ENCODE data around the gene UGT1A8. TPM values are rescaled to one million over a fixed set of nuclear protein-coding genes. Genes with fewer than 3 reads are reported as not detected.
A peak's percentile ranks its signal among the peaks of the same experiment; 100 is the strongest.

Gene UGT1A8
- polyA plus RNA-seq, 2 of the 4 experiments (the other 2 are of a cell fraction) = 0.22 TPM; not detected in 1

DNA sequence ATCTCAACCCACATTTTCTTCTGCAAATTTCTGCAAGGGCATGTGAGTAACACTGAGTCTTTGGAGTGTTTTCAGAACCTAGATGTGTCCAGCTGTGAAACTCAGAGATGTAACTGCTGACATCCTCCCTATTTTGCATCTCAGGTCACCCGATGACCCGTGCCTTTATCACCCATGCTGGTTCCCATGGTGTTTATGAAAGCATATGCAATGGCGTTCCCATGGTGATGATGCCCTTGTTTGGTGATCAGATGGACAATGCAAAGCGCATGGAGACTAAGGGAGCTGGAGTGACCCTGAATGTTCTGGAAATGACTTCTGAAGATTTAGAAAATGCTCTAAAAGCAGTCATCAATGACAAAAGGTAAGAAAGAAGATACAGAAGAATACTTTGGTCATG, 150.6 kb downstream of the UGT1A8 start:
- Histone ChIP-seq H3K4me2 (no peak overlapping the region), H3K9me3 (no peaks in the 10 kb centered on the region), H3K4me1 (peaks cover 33% of the 10 kb centered on the region), H3K4me3 (no peak overlapping the region), H3K27ac (peak overlapping the region in 1 of 2 experiments; percentile 55; a peak in 3 of 6 replicates)
- 94% methylated on average over 4 of the region's 4 CpGs for WGBS (ENCODE audit: missing lambda C conversion rate)
- ATAC-seq = no peak
- POLR2A ChIA-PET = no interaction called here
- CTCF ChIA-PET = interaction anchor here (0.8 kb wide), 1 partner anchor 11 kb away, joined by 3 read pairs; no protein-coding TSS in a partner anchor
- FAIRE-seq = no peak
- no peak for DNase-seq (ENCODE audit: low read depth in 1 of 2, low spot score in 1 of 2)
- TF ChIP-seq, protein P1, sequence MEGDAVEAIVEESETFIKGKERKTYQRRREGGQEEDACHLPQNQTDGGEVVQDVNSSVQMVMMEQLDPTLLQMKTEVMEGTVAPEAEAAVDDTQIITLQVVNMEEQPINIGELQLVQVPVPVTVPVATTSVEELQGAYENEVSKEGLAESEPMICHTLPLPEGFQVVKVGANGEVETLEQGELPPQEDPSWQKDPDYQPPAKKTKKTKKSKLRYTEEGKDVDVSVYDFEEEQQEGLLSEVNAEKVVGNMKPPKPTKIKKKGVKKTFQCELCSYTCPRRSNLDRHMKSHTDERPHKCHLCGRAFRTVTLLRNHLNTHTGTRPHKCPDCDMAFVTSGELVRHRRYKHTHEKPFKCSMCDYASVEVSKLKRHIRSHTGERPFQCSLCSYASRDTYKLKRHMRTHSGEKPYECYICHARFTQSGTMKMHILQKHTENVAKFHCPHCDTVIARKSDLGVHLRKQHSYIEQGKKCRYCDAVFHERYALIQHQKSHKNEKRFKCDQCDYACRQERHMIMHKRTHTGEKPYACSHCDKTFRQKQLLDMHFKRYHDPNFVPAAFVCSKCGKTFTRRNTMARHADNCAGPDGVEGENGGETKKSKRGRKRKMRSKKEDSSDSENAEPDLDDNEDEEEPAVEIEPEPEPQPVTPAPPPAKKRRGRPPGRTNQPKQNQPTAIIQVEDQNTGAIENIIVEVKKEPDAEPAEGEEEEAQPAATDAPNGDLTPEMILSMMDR (IDR thresholded peaks at IDR 0.05) = no peak
- TF ChIP-seq NPAS2 (CRISPR knock-in tag; IDR thresholded peaks at IDR 0.05; ENCODE audit: borderline replicate concordance) (no peak), ZC3H11A (IDR thresholded peaks at IDR 0.05) (no peak), MAFK (IDR thresholded peaks at IDR 0.05; ENCODE audit: partially characterized antibody) (no peak), JUNB (IDR thresholded peaks at IDR 0.05) (no peak), KDM1A (IDR thresholded peaks at IDR 0.05; ENCODE audit: low read depth) (no peak)
- TF ChIP-seq, protein P2, sequence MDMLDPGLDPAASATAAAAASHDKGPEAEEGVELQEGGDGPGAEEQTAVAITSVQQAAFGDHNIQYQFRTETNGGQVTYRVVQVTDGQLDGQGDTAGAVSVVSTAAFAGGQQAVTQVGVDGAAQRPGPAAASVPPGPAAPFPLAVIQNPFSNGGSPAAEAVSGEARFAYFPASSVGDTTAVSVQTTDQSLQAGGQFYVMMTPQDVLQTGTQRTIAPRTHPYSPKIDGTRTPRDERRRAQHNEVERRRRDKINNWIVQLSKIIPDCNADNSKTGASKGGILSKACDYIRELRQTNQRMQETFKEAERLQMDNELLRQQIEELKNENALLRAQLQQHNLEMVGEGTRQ (IDR thresholded peaks at IDR 0.05) = no peak
- TF ChIP-seq, protein P3, sequence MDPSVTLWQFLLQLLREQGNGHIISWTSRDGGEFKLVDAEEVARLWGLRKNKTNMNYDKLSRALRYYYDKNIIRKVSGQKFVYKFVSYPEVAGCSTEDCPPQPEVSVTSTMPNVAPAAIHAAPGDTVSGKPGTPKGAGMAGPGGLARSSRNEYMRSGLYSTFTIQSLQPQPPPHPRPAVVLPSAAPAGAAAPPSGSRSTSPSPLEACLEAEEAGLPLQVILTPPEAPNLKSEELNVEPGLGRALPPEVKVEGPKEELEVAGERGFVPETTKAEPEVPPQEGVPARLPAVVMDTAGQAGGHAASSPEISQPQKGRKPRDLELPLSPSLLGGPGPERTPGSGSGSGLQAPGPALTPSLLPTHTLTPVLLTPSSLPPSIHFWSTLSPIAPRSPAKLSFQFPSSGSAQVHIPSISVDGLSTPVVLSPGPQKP (IDR thresholded peaks at IDR 0.05; ENCODE audit: low read depth, low read length) = no peak
- TF ChIP-seq, protein P4, sequence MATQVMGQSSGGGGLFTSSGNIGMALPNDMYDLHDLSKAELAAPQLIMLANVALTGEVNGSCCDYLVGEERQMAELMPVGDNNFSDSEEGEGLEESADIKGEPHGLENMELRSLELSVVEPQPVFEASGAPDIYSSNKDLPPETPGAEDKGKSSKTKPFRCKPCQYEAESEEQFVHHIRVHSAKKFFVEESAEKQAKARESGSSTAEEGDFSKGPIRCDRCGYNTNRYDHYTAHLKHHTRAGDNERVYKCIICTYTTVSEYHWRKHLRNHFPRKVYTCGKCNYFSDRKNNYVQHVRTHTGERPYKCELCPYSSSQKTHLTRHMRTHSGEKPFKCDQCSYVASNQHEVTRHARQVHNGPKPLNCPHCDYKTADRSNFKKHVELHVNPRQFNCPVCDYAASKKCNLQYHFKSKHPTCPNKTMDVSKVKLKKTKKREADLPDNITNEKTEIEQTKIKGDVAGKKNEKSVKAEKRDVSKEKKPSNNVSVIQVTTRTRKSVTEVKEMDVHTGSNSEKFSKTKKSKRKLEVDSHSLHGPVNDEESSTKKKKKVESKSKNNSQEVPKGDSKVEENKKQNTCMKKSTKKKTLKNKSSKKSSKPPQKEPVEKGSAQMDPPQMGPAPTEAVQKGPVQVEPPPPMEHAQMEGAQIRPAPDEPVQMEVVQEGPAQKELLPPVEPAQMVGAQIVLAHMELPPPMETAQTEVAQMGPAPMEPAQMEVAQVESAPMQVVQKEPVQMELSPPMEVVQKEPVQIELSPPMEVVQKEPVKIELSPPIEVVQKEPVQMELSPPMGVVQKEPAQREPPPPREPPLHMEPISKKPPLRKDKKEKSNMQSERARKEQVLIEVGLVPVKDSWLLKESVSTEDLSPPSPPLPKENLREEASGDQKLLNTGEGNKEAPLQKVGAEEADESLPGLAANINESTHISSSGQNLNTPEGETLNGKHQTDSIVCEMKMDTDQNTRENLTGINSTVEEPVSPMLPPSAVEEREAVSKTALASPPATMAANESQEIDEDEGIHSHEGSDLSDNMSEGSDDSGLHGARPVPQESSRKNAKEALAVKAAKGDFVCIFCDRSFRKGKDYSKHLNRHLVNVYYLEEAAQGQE (IDR thresholded peaks at IDR 0.05) = no peak
- TF ChIP-seq, protein P5, sequence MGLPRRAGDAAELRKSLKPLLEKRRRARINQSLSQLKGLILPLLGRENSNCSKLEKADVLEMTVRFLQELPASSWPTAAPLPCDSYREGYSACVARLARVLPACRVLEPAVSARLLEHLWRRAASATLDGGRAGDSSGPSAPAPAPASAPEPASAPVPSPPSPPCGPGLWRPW (IDR thresholded peaks at IDR 0.05) = no peak

DNA sequence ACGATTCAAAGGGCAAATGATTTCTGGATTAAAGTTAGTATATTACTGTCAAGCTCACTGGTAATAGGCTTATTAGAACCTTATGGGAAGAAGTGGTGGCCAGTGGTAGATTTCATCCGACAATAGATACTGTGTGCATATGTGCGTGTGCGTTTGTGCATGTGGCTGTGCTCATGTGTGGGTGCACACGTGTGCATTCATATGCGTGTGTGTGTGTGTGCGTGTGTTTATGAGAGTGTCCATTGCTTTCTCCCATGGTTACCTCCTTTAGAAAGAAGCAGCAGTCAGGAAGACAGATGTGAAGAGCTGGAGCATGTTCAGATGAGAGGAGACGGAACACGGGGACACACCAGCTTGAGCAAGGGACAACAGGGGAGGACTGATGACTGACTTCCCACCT, 151.8 kb downstream of the UGT1A8 start:
- ATAC-seq (no peak), FAIRE-seq (no peak), DNase-seq (ENCODE audit: low read depth in 1 of 2, low spot score in 1 of 2) (no peak)
- no peak overlapping the region for H3K4me3 ChIP-seq
- WGBS (ENCODE audit: missing lambda C conversion rate) = 84% methylated on average over 9 of the region's 9 CpGs
- peaks cover 21% of the 10 kb centered on the region for H3K4me1 ChIP-seq
- H3K27ac ChIP-seq = peak overlapping the region in 1 of 2 experiments; percentile 54; a peak in 2 of 6 replicates
- no peaks in the 10 kb centered on the region for H3K9me3 ChIP-seq
- TF ChIP-seq HEYL (CRISPR knock-in tag; IDR thresholded peaks at IDR 0.05) (no peak), JUNB (IDR thresholded peaks at IDR 0.05) (no peak), HOXB5 (CRISPR knock-in tag; IDR thresholded peaks at IDR 0.05) (no peak), FOSL2 (IDR thresholded peaks at IDR 0.05) (no peak), FOSL2 (CRISPR knock-in tag; IDR thresholded peaks at IDR 0.05) (no peak), FOSB (CRISPR knock-in tag; IDR thresholded peaks at IDR 0.05) (no peak), ZC3H11A (IDR thresholded peaks at IDR 0.05) (no peak), TFCP2L1 (CRISPR knock-in tag; IDR thresholded peaks at IDR 0.05) (no peak), CEBPB (IDR thresholded peaks at IDR 0.05) (no peak), CHD2 (IDR thresholded peaks at IDR 0.05; ENCODE audit: low read length, partially characterized antibody) (no peak), NFE2L2 (conservative IDR thresholded peaks at IDR 0.05; ENCODE audit: low read length) (no peak), RNF2 (IDR thresholded peaks at IDR 0.05; ENCODE audit: borderline replicate concordance, low read depth) (no peak), TP53 (CRISPR knock-in tag; IDR thresholded peaks at IDR 0.05) (no peak)
- TF ChIP-seq, protein P6, sequence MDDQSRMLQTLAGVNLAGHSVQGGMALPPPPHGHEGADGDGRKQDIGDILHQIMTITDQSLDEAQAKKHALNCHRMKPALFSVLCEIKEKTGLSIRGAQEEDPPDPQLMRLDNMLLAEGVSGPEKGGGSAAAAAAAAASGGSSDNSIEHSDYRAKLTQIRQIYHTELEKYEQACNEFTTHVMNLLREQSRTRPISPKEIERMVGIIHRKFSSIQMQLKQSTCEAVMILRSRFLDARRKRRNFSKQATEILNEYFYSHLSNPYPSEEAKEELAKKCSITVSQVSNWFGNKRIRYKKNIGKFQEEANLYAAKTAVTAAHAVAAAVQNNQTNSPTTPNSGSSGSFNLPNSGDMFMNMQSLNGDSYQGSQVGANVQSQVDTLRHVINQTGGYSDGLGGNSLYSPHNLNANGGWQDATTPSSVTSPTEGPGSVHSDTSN (IDR thresholded peaks at IDR 0.05) = no peak
- TF ChIP-seq, protein P7, sequence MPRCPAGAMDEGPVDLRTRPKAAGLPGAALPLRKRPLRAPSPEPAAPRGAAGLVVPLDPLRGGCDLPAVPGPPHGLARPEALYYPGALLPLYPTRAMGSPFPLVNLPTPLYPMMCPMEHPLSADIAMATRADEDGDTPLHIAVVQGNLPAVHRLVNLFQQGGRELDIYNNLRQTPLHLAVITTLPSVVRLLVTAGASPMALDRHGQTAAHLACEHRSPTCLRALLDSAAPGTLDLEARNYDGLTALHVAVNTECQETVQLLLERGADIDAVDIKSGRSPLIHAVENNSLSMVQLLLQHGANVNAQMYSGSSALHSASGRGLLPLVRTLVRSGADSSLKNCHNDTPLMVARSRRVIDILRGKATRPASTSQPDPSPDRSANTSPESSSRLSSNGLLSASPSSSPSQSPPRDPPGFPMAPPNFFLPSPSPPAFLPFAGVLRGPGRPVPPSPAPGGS (IDR thresholded peaks at IDR 0.05) = no peak
- TF ChIP-seq, protein P8, sequence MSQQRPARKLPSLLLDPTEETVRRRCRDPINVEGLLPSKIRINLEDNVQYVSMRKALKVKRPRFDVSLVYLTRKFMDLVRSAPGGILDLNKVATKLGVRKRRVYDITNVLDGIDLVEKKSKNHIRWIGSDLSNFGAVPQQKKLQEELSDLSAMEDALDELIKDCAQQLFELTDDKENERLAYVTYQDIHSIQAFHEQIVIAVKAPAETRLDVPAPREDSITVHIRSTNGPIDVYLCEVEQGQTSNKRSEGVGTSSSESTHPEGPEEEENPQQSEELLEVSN (IDR thresholded peaks at IDR 0.05; ENCODE audit: borderline replicate concordance, low read depth) = no peak
- POLR2A ChIA-PET = no interaction called here
- no peak overlapping the region for H3K4me2 ChIP-seq
- CTCF ChIA-PET = no interaction called here

Measured in A549 (cell line).